HL-60 (cell line): ENCODE results near the gene STUM.

Experiments
- DNase-seq, 2 experiments: peaks; one replicate each; pipeline ENCODE4 v3.0.0-alpha.2; 2010 to 2020; ENCODE audit warnings: low read depth in 1 of 2, low spot score in 1 of 2
- H3K27ac ChIP-seq: fragments of 250-450 bp; sonication (Bioruptor Pico); replicated peaks from 2 replicates; pipeline ENCODE4 v1.5.1; 2020; ENCODE audit warnings: mild to moderate bottlenecking, moderate library complexity
- H3K27me3 ChIP-seq: fragments of 250-450 bp; sonication (Bioruptor Pico); 2 replicates; pipeline ENCODE4 v1.5.1; 2021; ENCODE audit warnings: mild to moderate bottlenecking, moderate library complexity; ENCODE audit not compliant: insufficient read depth, poor library complexity, severe bottlenecking
- H3K4me3 ChIP-seq: replicated peaks from 2 replicates; pipeline ENCODE4 v1.5.1; 2011; ENCODE audit warnings: mild to moderate bottlenecking, control low read depth, low read length; ENCODE audit not compliant: insufficient read depth
- GABPA ChIP-seq: IDR thresholded peaks from 2 replicates; pipeline ENCODE4 v1.6.1; 2012; ENCODE audit warnings: low read depth
- POLR2AphosphoS5 ChIP-seq: IDR thresholded peaks from 2 replicates; pipeline ENCODE4 v1.6.1; 2012; ENCODE audit warnings: low read depth
- SPI1 ChIP-seq: IDR thresholded peaks from 2 replicates; pipeline ENCODE4 v1.6.1; 2012; ENCODE audit warnings: low read depth, mild to moderate bottlenecking, borderline replicate concordance
- TF ChIP-seq, protein P1 (sequence below): IDR thresholded peaks from 2 replicates; pipeline ENCODE4 v1.6.1; 2012; ENCODE audit warnings: low read depth; ENCODE audit not compliant: insufficient replicate concordance
- TF ChIP-seq, protein P2 (sequence below): IDR thresholded peaks from one replicate; pipeline ENCODE4 v1.5.1; 2011; ENCODE audit warnings: low read length, control low read depth, inconsistent platforms; ENCODE audit not compliant: insufficient read depth

The STUM gene

DNA sequence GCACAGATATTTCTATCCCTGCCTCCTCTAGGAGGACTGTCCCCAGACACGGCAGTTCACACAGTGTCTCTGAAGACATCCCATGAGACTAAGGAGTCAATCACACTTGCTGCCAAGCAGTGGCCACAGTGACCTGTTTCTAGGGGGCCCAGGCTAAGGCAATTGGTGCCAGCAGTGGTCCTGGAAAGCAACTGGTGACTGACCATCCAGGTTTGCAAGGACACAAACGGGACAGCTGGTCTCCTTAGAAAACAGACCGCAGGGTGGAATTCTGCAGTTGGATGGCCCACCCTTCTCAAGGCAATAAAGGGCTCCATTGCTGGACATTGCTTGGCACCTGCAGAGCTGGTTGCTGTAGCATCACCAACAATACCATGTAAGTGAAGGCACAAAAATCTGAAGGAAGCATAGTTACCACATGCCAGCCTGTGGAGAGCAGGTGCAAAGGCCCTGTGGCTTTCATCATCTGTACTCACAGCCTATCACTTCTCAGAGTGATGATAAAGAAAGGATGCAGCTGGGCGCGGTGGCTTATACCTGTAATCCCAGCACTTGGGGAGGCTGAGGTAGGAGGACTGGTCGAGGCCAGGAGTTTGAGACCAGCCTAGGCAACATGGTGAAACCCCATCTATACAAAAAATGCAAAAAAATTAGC lies 81.5 kb downstream of the STUM start:
- TF ChIP-seq, protein P1, sequence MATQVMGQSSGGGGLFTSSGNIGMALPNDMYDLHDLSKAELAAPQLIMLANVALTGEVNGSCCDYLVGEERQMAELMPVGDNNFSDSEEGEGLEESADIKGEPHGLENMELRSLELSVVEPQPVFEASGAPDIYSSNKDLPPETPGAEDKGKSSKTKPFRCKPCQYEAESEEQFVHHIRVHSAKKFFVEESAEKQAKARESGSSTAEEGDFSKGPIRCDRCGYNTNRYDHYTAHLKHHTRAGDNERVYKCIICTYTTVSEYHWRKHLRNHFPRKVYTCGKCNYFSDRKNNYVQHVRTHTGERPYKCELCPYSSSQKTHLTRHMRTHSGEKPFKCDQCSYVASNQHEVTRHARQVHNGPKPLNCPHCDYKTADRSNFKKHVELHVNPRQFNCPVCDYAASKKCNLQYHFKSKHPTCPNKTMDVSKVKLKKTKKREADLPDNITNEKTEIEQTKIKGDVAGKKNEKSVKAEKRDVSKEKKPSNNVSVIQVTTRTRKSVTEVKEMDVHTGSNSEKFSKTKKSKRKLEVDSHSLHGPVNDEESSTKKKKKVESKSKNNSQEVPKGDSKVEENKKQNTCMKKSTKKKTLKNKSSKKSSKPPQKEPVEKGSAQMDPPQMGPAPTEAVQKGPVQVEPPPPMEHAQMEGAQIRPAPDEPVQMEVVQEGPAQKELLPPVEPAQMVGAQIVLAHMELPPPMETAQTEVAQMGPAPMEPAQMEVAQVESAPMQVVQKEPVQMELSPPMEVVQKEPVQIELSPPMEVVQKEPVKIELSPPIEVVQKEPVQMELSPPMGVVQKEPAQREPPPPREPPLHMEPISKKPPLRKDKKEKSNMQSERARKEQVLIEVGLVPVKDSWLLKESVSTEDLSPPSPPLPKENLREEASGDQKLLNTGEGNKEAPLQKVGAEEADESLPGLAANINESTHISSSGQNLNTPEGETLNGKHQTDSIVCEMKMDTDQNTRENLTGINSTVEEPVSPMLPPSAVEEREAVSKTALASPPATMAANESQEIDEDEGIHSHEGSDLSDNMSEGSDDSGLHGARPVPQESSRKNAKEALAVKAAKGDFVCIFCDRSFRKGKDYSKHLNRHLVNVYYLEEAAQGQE, result no peak
- TF ChIP-seq, protein P2, sequence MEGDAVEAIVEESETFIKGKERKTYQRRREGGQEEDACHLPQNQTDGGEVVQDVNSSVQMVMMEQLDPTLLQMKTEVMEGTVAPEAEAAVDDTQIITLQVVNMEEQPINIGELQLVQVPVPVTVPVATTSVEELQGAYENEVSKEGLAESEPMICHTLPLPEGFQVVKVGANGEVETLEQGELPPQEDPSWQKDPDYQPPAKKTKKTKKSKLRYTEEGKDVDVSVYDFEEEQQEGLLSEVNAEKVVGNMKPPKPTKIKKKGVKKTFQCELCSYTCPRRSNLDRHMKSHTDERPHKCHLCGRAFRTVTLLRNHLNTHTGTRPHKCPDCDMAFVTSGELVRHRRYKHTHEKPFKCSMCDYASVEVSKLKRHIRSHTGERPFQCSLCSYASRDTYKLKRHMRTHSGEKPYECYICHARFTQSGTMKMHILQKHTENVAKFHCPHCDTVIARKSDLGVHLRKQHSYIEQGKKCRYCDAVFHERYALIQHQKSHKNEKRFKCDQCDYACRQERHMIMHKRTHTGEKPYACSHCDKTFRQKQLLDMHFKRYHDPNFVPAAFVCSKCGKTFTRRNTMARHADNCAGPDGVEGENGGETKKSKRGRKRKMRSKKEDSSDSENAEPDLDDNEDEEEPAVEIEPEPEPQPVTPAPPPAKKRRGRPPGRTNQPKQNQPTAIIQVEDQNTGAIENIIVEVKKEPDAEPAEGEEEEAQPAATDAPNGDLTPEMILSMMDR, result no peak
- TF ChIP-seq SPI1, result no peak
- TF ChIP-seq GABPA, result no peak
- H3K27ac ChIP-seq, result no peak overlapping the region
- no peak overlapping the region for H3K4me3 ChIP-seq
- H3K27me3 ChIP-seq, result no peaks in the 10 kb centered on the region
- DNase-seq, result no peak

DNA sequence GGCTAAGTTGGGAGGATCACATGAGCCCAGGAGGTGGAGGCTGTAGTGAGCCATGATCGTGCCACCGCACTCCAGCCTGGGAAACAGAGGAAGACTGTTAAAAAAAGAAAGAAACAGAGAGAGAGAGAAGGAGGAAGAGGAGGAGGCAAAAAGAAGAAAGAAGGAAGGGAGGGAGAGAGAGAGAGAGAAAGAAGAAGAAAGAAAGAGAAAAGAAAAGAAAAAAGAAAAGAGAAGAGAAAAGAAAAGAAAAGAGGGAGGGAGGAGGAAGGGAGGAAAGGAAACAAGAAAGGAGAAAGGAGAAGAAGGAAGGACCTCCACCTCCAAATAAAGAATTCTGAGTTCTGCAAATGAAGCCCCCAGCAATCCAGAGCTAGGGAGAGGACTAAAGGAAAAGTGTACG lies 82.0 kb downstream of the STUM start:
- no peak for DNase-seq
- TF ChIP-seq POLR2AphosphoS5, result no peak
- TF ChIP-seq, protein P2, result no peak
- TF ChIP-seq SPI1, result no peak
- H3K4me3 ChIP-seq, result no peak overlapping the region
- no peak overlapping the region for H3K27ac ChIP-seq
- H3K27me3 ChIP-seq, result no peaks in the 10 kb centered on the region

DNA sequence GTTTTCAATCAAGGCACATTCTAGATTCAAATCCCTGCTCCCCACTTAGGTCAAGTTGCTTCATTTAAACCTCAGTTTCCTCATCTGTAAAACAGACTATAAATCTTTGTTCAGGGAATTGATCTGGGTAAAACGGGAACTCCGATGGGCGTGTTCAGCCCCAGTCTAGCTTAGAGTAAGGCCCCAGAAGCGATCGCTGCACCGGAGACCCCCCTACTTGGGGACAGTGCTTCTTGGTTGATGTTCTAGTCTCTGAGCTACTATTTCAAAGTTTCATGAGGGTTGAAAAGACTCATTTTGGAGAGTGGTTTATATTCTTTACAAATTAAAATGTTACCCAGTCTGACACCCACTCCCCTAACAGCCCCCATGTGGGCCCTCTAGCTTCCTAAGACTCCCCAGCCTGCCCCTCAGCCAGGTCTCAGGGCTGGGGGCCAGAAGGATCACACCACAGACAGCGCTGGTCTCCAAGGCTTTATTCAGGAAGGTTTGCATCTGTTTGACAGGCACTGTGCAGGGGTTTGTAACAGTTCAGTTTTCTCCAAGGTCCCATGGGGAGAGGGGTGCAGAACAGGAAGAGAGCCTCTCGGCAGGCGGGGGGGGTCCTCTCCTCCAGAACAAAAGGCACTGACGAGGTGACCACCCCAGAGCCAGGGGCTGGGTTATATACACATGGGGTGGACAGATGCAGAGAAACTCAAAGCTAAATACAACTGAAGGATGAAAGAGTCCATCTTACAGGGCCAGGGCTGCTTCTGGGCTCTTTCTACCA lies 82.9 kb downstream of the STUM start:
- H3K4me3 ChIP-seq, result no peak overlapping the region
- TF ChIP-seq GABPA (no peak), POLR2AphosphoS5 (no peak), SPI1 (no peak)
- TF ChIP-seq, protein P2, result no peak
- TF ChIP-seq, protein P1, result no peak
- no peak overlapping the region for H3K27ac ChIP-seq
- no peaks in the 10 kb centered on the region for H3K27me3 ChIP-seq
- DNase-seq, result no peak
